ENCODE results near the gene FRMD4A.
"Not testable (repeated sequence)": the region's sequence is repeated elsewhere in the genome, so short reads cannot be mapped to it uniquely, and the experiment has no call there.

Gene FRMD4A

DNA sequence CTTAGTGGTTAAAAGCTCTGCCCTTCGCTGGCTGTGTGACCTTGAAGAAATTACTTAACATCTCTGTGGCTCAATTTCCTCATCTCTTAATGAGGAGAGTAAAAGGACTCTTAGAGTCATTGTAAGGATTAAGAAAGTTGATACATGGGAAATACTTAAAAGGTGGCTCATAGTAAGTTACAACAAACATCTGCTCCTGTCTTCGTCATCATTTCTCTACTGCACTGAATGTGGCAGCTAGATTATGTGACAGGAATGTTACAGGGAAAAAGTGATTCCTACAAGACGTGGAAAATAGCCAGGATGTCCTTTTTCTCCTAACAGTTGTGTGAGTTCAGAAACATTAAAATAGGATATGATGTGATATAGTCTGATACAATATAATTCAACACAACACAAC is 184.7 kb downstream of the FRMD4A start:
- DNase-seq = no peak

DNA sequence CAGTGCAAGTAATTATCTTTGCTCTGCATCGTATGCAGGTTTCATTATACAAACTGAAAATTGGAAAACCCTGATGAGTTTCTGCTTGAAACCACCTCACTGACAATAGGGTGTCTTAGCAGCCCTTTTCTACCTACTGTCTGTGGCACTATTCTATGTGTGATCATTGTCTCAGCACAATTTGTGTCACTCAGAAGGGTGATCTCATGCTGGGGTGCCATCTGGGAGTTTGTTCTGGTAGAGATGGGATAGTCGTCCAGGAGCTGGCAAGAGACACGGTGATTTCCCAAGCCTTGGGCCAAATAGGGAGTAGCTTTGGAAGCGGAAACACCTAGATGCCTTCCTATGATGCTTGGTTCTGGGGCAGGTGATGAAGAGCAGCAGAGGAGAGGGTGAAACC is 186.3 kb downstream of the FRMD4A start:
- DNase-seq = no peak

DNA sequence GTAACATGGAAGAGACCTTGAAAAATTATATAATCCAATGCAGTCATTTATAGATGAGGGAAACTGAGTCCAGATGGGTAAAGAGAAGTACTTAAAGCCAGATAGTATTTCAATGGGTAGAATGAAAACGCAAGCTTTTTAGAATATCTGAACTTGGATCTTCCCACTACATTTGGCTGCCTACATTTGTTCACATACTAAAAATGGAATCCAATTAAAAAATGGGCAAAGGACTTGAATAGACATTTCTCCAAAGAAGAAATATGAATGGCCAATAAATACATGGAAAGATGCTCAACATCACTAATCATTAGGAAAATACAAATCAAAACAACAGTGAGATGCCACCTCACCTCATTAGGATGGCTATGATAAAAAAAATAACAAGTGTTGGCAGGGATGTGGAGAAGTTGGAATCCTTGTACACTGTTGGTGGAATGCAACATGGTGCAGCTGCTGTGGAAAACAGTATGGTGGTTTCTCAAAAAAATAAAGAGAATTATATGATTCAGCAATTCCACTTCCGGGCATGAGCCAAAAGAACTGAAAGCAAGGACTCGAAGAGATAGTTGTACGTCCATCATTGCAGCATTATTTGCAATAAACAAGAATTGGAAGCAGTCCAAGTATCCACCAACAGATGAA is 188.0 kb downstream of the FRMD4A start:
- DNase-seq = no peak

DNA sequence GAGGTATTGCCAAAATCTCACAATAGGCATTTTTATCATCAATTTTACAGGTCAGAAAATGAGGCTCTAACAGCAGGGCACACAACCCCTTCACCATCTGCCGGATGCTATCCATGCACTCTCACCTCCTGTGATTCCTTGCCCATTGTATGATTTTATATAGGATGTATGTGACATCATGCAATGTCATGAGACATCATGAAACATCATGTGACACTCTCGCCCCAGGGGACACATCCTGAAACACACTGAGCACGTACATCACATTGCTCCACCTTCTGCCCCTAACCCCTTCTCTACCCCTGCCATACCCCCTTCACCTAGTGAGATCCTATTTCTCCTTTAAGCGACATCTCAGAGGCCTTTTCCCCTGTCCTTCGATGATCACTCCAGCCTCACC is 189.4 kb downstream of the FRMD4A start:
- DNase-seq = no peak

DNA sequence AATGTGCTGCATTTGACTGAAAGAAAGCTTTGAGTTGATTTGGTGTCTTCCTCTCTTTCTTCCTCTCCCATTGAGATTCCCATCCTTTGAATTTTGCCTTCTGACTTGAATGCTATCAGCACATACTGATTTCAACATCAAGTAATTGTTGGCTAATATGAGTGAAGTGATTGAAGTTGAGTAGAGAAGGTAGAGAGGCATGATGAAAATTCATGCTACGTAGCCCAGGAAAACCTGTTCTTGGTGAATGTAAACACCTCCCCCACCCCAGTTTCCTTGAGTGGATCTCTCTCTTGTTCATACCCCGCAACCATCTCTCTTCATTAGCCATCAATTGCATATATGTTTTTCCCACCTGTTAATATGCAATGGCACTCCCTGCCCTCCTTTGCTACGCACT is 193.3 kb downstream of the FRMD4A start:
- no peak for DNase-seq

DNA sequence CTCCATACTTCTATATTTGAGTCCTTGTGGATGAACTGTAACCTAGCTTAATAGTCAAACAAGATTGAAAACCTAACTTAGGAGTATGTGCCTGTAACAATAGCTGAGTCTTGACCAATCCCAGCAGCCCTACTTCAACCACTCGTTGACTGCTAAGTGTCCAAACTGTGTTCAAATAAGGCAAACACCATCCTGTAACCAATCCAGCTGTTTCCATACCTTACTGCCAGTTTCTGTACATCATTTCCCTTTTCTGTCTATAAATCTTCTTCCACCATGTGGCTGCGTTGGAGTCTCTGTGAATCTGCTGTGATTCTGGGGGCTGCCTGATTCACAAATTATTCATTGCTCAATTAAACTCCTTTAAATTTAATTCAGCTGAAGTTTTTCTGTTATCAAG is 195.5 kb downstream of the FRMD4A start:
- DNase-seq = not testable (repeated sequence)

DNA sequence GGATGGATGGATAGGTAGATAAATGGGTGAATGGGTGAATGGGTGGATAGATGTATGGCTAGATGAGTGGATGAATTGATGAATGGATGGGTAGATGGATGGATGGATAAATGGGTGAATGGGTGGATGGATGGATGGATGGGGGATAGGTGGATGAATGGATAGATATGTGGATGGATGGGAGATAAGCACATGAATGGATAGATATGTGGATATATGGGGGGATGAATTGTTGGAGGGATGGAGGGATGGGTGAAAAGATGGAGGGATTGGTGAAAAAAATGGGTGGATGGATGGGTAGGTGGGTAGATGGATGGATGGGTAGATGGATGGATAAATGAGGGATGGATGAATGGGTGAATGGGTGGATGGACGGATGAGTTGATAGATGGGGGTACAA is 196.4 kb downstream of the FRMD4A start:
- DNase-seq = no peak

DNA sequence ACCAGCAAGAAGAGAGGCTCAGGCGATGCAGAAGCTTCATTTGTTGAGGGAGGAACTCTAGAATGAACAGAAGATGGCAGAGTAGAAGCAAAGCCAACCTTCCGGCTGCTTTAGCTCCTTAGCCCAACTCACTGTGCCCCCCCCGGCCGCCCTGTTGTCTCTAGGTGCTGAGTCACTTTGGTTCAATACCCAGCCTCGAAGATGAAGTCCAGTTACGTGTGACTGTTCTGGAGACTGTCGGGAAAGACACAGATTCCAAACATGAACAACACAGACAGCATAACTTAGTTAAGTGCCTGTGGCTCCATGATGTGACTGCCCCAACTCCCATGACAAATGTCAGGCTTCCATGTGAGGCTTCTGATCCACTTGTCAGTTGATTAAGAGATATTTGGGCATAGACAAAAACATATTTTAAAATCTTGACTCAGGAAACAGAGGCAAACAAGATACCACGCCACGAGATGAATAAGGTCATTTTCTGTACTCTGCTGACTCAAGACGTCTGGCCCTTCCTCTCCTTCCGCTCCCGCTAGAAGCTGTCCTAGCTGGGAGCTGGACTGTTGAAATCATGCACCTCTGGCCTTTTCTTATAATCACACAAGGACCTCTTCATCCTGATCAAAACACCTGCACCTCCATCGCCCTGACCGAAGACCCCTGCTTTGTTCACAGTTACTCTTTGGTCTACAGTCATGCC is 199.3 kb downstream of the FRMD4A start:
- no peak for DNase-seq

DNA sequence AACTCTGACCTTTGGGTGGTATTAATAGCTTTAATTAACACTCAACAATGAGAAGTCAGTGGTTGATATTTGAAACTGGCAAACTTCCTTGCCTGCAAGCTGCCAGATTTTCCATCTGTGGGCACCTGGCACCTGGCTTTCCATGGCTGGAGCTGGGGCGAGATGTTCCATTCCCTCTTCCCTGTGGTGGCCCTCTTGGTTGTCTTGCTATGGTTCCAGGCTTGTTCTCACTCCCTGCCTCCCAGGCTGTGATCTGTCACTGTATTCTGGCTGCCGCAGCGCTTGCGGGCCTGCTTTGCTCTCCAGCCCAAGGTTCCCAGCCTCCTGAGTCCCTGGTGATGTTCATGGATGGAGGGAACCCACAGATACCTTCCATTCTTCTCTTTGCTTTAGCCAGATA is 201.0 kb downstream of the FRMD4A start:
- no peak for DNase-seq

DNA sequence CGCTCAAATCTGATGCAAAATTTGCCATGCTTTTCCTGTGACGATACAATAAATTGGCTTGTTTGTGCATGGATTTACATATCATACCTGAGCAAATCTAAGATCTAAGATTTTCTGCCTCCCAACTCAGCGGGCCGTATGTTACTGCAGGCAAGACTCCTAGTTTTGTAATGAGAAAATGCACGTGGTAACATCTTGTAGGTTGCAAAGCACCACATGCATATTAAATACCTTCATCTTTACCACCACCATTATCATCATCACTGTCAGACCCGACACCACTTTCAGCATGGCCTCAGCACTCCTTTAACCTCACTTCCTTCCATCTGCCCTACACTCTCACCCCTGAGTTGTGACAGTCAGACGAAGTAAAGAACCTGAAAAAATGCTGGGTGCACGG is 202.2 kb downstream of the FRMD4A start:
- no peak for DNase-seq

DNA sequence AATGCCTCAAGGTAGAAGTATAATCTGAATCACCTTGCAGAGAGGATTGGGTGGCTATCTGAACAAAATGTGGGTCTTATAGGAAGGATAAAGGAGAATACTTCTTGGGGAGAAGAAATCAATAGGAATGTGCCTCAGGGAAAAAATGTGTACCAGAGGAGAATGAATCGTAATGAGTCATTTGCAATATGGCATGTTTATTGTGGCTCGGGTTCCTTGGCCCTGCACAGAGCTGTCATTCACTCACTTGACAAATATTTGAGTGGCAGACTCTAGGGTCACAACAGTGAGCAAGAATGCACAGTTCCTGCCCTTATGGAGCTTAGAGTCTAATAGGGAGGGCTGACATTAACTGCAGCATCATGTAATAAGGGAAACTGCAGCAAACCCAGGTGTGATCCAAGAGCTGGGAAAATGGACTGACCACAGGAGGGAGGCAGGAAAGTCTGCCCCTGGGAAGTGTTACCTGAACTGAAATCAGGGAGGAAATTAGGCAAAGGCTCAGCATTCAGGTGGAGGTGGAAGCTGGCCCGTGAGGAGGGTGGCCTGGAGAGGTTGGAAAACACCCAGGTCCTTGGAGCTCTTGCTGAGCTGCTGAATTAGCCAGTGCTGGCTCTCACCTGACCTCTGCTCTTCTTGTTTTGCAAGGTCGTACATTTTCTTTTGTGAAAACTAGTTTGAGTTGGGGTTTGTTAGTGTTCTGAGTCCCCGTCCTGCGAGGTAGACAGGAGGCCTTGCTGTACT is 203.9 kb downstream of the FRMD4A start:
- DNase-seq = no peak

DNA sequence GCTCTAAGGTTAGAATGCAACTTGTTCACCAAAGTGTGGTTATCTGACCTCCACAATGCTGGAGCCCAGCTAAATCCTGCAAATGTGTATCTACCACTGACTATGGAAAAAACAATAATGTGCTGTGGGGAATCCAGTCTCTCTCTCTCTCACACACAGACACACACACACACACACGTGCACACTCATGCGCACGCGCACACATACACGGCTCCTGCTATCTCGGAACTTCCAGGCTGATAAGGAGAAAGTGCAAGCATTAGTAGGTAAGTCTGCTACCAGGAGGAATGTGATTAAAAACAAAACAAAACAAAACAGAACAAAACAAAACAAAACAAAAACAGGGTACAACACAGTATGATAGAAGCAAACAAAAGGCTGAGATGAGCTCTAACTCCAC is 205.2 kb downstream of the FRMD4A start:
- no peak for DNase-seq

DNA sequence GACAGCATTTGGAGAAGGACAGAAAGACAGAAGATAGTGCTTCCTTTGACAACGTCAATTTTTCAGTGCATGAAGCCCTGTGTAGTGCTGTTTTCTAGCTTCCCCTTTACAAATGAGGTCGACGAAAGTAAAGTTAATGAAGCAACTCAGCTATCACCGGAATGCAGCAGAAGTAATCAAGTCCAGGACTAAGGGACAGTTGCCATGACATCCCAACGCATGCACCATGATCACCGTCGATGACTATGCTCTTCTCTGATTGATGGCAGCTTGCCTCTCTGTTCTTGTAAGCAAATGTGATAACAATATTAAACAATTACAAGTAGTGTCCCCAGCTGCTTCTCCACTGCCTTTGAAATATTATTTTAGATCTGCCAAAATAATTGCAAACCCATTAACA is 205.8 kb downstream of the FRMD4A start:
- no peak for DNase-seq

DNA sequence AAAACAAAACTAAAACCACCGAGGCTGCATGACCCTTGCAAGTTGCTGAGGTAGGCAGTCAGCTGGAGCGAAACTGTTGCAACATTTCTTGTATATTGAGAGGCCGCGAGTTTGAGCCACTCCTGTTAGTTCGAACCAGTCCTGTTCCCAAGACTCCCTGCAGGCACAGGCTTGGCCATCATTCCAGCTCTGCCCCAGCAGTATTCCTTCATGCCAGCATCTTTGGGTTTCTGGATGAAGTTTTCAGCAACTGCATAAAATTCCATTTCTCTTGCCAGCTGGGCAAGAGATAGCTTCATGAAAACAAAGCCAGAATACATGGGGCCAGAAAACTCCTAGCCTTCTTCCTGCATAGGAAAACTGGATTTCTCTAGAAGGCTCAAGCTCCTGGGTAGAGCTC is 207.6 kb downstream of the FRMD4A start:
- no peak for DNase-seq

DNA sequence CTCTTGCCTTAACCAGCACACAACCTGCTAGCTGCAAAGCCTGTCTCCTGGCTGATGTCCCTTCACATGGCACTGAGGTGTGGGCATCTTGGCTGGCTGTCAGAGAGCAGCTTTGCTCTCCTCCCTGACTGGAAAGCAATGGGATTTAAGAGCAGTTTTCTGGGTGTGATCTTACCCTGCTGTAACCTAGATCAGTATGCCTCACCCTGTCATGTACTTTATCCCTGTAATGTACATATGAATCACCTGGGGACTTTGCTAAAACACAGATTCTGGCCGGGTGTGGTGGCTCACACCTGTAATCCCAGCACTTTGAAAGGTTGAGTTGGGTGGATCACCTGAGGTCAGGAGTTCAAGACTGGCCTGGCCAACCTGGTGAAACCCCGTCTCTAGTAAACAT is 209.9 kb downstream of the FRMD4A start:
- DNase-seq = no peak

DNA sequence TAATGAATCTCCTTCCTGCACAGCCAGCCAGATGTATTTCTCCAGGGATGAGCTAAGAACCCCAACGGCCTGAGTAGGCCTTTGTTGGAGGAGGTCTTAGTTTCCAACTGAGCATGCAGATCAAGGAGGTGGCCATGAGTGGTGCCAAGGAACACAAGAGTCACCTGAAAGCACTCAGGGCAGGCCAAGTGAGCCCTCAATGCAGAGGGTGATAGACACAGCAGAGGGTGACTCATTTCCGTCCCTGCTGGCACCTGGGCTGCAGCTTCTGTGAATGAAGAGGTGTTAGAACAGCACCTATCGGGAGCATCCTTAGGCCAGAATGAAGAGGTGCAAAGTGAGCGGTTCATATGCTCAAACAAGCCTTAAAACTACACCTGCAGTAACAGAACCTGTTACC is 211.8 kb downstream of the FRMD4A start:
- DNase-seq = no peak

DNA sequence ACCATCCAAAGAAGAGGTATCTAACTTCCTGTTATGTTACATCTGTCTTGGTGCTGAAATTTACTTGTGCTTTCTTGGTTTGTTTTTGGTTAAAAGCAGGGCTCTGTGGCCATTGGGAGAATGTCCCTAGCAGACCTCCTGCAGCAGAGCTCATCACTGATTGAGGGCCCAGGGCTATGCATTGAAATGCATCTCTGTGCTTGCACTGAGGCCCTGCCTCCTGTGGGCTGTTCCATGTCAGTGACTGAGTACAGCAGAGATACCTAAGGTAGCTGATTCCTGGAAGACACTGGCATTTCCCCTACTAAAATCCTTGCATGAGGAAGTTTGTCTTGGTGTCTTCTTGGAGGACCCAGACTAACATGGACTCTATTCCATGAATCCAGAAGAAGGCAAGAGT is 213.9 kb downstream of the FRMD4A start:
- DNase-seq = no peak

DNA sequence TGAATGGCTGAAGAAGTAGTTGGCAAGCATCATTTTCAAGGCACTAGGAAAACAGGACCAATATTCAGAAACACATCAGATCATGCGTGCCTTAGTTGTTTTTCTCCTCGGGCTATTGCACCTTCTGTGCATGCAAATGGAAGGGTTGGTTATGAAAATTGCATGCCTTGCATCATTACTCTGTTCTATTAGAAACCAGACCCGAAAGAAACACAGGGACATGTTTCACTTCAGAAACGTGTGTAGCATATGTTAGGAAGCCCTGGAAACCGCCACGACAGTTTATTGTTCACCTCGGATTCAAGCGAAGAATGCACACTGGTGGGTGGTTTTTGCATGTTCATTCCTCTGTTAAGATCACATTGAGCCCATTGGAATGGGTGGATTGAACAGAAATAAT is 214.7 kb downstream of the FRMD4A start:
- DNase-seq = no peak

DNA sequence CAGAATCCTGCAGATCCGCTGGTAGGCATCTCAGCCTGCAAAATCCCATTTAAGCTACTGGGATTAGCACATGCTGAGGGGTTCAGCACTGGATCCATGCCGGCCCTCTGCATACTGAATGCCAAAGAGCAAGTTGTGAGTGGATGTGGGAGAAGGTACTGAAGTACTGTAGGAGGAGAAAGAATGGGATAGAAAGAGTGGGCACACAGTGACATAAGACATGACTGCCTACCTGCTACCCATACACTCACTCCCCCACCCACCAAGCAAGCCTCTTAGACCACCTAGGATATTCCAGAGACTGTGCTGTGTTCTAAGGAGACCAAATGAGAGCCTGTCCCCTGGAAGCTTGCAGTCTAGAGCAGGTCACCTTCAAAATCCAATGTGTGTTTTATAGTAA is 215.9 kb downstream of the FRMD4A start:
- no peak for DNase-seq

DNA sequence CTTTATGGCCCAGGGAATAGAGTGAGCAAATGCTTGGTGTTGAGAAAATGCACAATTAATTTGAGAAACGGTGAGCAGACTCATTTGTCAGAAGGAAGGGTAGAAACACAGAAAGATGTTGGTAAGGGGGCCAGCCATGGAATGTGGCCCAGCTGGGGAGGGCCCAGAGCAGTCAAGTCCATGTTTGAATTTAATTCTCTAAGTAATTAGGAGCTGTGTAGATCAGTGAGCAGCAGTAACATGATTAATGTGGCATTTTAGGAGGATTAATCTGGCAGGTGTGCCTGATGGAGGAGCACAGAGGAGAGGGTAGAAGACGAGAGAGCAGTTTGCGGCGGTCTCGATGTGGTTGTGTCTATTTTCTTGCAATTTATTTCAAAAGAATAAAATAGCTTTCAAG is 218.7 kb downstream of the FRMD4A start:
- DNase-seq = no peak

DNA sequence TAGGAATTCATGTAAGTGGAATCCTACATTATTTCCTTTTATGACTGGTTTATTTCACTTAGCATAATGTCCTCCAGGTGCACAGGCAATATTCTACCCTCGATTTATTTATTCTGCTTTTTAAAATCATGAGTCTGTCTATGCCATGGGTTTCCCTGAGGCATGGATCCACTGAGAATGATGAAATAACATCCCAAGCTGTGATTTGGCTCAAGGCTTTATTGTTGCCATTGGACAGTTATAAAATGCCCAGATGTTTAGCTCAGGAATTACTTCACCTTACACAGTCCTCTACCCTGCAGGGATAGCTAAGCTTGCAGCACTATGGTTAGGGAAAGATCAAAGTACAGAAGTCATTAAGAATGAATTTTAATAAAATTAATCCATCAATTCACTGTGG is 219.5 kb downstream of the FRMD4A start:
- DNase-seq = no peak

DNA sequence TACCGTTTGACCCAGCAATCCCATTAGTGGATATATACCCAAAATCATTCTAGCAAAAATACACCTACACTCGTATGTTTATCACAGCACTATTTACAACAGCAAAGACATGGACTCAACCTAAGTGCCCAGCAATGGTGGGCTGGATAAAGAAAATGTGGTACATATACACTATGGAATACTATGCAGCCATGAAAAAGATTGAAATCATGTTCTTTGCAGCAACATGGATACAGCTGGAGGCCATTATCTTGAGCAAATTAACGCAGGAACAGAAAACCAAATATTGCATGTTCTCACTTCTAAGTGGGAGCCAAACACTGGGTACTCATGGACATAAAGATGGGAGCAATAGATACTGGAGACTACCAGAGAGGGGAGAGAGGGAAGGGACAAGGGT is 223.9 kb downstream of the FRMD4A start:
- DNase-seq = no peak

DNA sequence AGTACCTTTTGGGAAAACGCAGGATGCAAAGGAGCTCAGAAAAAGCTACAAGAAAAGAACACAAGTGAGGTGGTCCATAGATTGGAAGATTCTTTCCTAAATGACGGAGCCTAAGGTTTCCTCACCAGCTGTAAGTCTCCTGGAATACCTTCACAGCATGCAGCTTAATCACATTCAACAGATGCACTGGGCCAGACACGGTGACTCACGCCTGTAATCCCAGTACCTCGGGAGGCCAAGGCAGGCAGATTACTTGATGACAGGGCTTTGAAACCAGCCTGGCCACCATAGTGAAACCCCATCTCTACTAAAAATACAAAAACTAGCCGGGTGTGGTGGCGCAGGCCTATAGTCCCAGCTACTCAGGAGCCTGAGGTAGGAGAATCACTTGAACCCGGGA is 228.7 kb downstream of the FRMD4A start:
- DNase-seq = no peak

DNA sequence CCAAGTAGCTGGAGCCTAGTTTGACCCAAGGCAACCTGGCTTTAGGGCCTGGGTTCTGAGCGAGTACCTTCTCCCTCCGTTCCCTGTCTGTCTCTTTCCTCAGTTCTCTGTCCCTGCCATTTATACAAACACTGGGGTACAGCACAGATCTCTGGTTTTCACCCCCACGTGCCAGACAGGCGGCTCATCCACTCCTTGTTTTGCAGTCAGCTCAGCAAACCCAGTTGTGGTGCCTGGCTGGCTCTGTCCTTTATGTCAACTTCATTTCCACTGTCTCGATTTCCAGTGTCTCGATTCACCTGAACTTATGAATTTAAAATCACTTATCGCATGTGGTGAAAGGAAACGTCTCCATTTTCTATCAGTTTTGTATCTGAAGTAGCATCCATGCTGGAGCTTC is 230.8 kb downstream of the FRMD4A start:
- DNase-seq = no peak
